Measurements from ENCODE around the gene LHPP. TPM values are rescaled to one million over a fixed set of nuclear protein-coding genes. Genes with fewer than 3 reads are reported as not detected.
"Not testable (repeated sequence)": the region's sequence is repeated elsewhere in the genome, so short reads cannot be mapped to it uniquely, and the experiment has no call there.

Gene LHPP
- total RNA-seq, 1 donor from 2014 or later, result 15.3 TPM

- no peak for TF ChIP-seq CTCF (IDR thresholded peaks at IDR 0.05)
- Mint-ChIP-seq H3K27ac (ENCODE audit: unreplicated experiment) (no peak overlapping the region), H3K36me3 (ENCODE audit: low read depth) (no peaks in the 10 kb centered on the region), H3K27me3 (ENCODE audit: low read depth) (peaks cover 19% of the 10 kb centered on the region), H3K4me3 (ENCODE audit: unreplicated experiment) (no peak overlapping the region), H3K4me1 (ENCODE audit: low read depth) (no peaks in the 10 kb centered on the region), H3K9me3 (ENCODE audit: low read depth) (no peaks in the 10 kb centered on the region)
- DNase-seq (ENCODE audit: low spot score), result no peak
Observed at GRCh38 chr10:124433461-124433860, 28.2 kb upstream of the LHPP start.

- H3K9me3 Mint-ChIP-seq (ENCODE audit: low read depth); DNase-seq (ENCODE audit: low spot score); H3K4me3 Mint-ChIP-seq (ENCODE audit: unreplicated experiment); H3K27ac Mint-ChIP-seq (ENCODE audit: unreplicated experiment); H3K36me3 Mint-ChIP-seq (ENCODE audit: low read depth); H3K4me1 Mint-ChIP-seq (ENCODE audit: low read depth); H3K27me3 Mint-ChIP-seq (ENCODE audit: low read depth): not testable (repeated sequence)
Observed at GRCh38 chr10:124435683-124436082, 25.9 kb upstream of the LHPP start.

- Mint-ChIP-seq H3K27ac (ENCODE audit: unreplicated experiment) (no peak overlapping the region), H3K36me3 (ENCODE audit: low read depth) (no peaks in the 10 kb centered on the region), H3K9me3 (ENCODE audit: low read depth) (no peaks in the 10 kb centered on the region), H3K4me3 (ENCODE audit: unreplicated experiment) (no peak overlapping the region), H3K4me1 (ENCODE audit: low read depth) (no peaks in the 10 kb centered on the region), H3K27me3 (ENCODE audit: low read depth) (peaks cover 6% of the 10 kb centered on the region)
- DNase-seq (ENCODE audit: low spot score), result no peak
- TF ChIP-seq CTCF (IDR thresholded peaks at IDR 0.05), result no peak
Observed at GRCh38 chr10:124436191-124436638, 25.4 kb upstream of the LHPP start.

- H3K4me3 Mint-ChIP-seq (ENCODE audit: unreplicated experiment); H3K9me3 Mint-ChIP-seq (ENCODE audit: low read depth); DNase-seq (ENCODE audit: low spot score); H3K27ac Mint-ChIP-seq (ENCODE audit: unreplicated experiment); H3K36me3 Mint-ChIP-seq (ENCODE audit: low read depth); H3K4me1 Mint-ChIP-seq (ENCODE audit: low read depth): not testable (repeated sequence)
- H3K27me3 Mint-ChIP-seq (ENCODE audit: low read depth), result peaks cover 35% of the 10 kb centered on the region
Observed at GRCh38 chr10:124441694-124442093, 19.9 kb upstream of the LHPP start.

- Mint-ChIP-seq H3K4me3 (ENCODE audit: unreplicated experiment) (peak overlapping the region; percentile 41), H3K27ac (ENCODE audit: unreplicated experiment) (no peak overlapping the region), H3K36me3 (ENCODE audit: low read depth) (no peaks in the 10 kb centered on the region), H3K27me3 (ENCODE audit: low read depth) (peaks cover 70% of the 10 kb centered on the region), H3K4me1 (ENCODE audit: low read depth) (peaks cover 28% of the 10 kb centered on the region), H3K9me3 (ENCODE audit: low read depth) (no peaks in the 10 kb centered on the region)
- no peak for DNase-seq (ENCODE audit: low spot score)
- TF ChIP-seq CTCF (IDR thresholded peaks at IDR 0.05), result no peak
Observed at GRCh38 chr10:124446830-124447750, 14.5 kb upstream of the LHPP start.

GRCh38 chr10:124447751-124448466 lies 13.7 kb upstream of the LHPP start:
- no peaks in the 10 kb centered on the region for H3K9me3 Mint-ChIP-seq (ENCODE audit: low read depth)
- H3K4me1 Mint-ChIP-seq (ENCODE audit: low read depth), result peaks cover 31% of the 10 kb centered on the region
- TF ChIP-seq CTCF (IDR thresholded peaks at IDR 0.05), result no peak
- no peak overlapping the region for H3K27ac Mint-ChIP-seq (ENCODE audit: unreplicated experiment)
- H3K4me3 Mint-ChIP-seq (ENCODE audit: unreplicated experiment), result peak overlapping the region; percentile 57
- DNase-seq (ENCODE audit: low spot score), result no peak
- H3K36me3 Mint-ChIP-seq (ENCODE audit: low read depth), result no peaks in the 10 kb centered on the region
- H3K27me3 Mint-ChIP-seq (ENCODE audit: low read depth), result peaks cover 70% of the 10 kb centered on the region
